ENCODE measurements around the gene TBX4.
"Not testable (repeated sequence)": the region's sequence is repeated elsewhere in the genome, so short reads cannot be mapped to it uniquely, and the experiment has no call there.

TBX4 gene

GRCh38 chr17:61429274-61429673 lies 22.9 kb upstream of the TBX4 start:
- no peak for DNase-seq (ENCODE audit: low read depth in 2 of 2)

DNA sequence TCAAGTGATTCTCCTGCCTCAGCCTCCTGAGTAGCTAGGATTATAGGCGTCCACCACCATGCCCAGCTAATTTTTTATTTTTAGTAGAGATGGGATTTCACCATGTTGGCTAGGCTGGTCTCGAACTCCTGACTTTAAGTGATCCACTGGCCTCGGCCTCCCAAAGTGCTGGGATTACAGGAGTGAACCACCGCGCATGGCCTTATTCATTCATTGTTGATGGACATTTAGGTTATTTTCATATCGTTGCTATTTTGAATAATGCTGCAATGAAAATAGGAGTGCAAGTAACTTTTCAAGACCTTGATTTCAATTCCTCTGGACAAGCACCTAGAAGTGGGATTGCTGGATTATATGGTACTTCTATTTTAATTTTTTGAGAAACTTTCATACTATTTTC lies 22.4 kb upstream of the TBX4 start:
- not testable (repeated sequence) for DNase-seq (ENCODE audit: low read depth in 2 of 2)

DNA sequence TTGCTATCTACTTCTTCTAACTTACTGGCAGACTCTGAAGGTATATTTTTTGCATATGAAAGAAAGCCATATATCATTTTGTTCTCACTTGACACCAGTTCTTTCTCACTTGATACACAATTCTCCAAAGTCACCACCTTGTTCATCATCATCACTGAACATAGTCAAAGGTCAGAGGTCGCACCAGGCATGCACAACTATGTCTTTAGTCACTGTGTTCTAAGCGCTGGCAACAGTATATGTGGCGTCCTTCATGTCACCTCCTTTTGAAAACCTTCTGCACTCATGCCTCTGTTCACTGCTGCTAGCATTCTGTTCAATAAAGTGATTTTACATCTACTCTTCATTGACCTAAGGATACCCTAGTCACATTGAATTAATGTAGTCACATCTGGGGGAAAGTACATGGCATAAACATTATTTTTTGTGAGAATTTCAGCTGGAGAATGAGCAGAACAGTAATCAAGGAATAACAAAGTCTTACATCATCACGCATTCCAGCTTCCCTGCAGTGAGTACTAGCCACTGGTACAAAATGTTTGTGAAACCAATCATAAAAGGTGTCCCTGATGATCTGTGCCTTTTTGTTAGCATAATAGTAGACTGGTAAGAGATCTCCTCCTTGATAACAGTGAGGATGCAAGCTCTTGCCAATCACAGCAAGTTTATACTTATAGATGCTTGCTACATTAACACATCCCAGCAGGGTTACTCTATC lies 20.5 kb upstream of the TBX4 start:
- DNase-seq (ENCODE audit: low read depth in 2 of 2): no peak

GRCh38 chr17:61436273-61436672 lies 15.9 kb upstream of the TBX4 start:
- no peak for DNase-seq (ENCODE audit: low read depth in 2 of 2)

DNA sequence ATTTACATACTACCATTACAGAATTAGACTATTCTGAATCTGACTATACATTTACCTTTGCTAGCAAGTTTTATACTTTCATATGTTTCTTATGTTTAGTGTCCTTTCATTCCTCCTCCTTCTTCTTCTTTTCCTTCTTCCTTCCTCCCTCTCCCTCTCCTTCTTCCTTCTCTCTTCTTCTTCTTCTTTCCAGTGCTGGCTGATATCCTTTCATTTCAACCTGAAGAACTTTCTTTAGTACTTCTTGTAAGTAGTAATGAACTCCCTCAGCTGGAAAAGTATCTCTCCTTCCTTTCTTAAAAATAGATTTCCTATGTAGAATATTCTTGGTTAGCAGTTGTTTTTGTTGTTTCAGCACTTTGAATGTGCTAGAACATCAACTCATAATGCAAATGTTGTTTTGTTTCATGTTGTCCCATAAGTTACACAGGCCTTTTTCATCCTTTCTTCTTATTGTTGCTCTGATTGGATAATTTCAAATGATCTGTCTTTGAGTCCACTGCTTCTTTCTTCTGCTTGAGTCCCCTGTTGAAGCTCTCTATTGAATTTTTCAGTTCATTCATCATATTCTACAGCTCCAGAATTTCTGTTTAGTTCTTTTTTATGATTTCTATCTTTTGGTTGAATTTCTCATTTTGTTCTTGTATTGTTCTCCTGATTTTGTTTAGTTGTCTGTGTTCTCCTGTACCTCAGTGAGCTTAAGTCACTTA lies 15.1 kb upstream of the TBX4 start:
- no peak for DNase-seq (ENCODE audit: low read depth in 2 of 2)

DNA sequence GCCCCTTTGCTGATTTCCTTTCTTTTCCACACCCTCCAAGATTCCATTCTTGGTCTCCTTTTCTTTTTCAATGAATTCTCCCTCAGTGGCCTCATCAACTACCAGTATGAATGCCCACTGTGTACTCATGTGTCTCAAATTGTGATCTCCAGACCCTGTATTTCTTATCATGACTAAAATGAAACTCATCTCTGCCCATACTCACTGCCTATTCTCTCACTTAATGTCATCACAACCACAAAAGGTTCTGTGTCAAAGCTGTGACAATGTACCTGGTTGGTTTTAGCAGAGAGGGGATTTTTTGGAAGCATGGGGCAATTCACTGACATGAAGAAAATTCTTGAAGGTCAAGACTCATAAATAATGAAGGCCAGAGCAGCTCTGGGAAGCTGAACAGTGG lies 11.5 kb upstream of the TBX4 start:
- no peak for DNase-seq (ENCODE audit: low read depth in 2 of 2)

- not testable (repeated sequence) for DNase-seq (ENCODE audit: low read depth in 2 of 2)
These were observed 10.7 kb upstream of the TBX4 start for GRCh38 chr17:61441507-61441906.

GRCh38 chr17:61442136-61442775 lies 10.0 kb upstream of the TBX4 start:
- DNase-seq (ENCODE audit: low read depth in 2 of 2): no peak

- DNase-seq (ENCODE audit: low read depth in 2 of 2): no peak
These were observed 9.2 kb upstream of the TBX4 start for GRCh38 chr17:61442878-61443474.

DNA sequence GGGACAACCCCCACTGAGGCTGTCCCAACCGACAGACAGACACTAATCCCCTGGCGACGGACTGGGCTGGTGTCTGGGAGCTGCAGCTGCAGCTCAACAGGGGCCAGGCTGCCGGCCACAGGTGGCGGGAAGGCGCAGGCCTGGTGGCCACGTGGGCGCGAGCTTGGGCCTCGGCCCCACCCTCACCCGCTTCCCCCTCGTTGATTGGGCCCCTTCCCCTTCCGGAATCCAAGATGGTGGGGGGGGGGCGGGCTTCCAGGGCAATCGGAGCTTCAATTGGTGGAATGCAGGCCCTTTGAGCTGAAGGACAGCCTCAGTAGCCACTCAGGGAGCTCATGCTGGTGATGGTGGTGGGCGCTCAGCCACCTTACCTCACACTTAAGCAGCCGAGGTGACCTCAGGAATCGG lies 8.7 kb upstream of the TBX4 start:
- no peak for DNase-seq (ENCODE audit: low read depth in 2 of 2)

- DNase-seq (ENCODE audit: low read depth in 2 of 2): no peak
These were observed 8.1 kb upstream of the TBX4 start for GRCh38 chr17:61444075-61444474.

DNA sequence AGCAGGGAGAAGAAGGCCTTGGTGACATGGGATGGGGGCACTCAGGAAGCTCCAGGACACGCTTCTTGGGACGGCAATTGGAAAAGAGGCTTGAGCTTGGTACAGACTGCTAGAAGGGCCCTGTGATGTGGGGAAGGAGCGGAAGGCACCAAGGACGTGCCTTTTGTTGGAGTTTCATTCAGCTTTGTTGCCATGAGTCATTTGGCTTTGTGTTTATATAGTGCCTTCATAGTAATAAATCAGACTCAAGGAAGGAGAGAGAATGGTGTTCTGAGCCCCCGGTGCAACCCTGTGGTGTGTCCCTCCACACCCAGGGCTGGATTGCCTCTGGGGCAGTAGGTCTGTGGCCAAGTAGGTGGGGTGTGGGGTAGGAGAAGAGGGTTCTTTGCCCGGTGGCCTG lies 7.4 kb upstream of the TBX4 start:
- no peak for DNase-seq (ENCODE audit: low read depth in 2 of 2)

DNA sequence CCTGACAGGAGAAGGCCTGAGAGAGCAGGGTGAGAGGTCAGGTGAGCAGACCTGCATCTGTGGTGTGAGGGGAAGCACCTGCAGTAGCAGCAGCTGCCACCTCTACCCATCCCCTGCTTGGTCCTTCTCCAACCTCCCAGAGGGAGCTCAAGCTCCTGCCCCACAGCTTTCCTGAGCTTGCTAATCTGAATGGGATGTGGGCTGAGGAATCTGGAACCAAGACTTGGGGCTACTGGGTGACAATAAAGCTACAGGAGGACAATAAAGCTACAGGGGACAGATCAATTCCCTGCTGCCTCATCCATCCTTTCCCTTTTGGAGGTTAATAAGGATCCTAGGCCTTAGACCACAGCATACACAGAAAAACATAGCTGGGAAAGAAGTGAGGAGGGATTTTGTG lies 4.9 kb upstream of the TBX4 start:
- DNase-seq (ENCODE audit: low read depth in 2 of 2): no peak

GRCh38 chr17:61448042-61448441 lies 4.2 kb upstream of the TBX4 start:
- no peak for DNase-seq (ENCODE audit: low read depth in 2 of 2)

DNA sequence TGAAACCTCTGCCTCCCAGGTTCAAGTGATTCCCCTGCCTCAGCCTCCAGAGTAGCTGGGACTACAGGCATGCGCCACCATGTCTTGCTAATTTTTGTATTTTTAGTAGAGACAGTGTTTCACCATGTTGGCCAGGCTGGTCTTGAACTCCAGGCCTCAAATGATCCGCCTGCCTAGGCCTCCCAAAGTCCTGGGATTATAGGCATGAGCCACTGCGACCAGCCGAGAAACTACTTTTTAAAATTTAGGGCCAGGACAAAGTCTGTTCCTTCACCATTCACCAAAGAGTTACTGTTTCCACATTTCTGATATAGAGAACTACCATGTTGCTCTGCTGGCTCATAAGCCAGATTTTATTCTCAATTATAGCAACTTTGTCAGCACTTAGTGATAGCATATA lies 3.1 kb upstream of the TBX4 start:
- not testable (repeated sequence) for DNase-seq (ENCODE audit: low read depth in 2 of 2)

GRCh38 chr17:61449707-61450640 lies 2.2 kb upstream of the TBX4 start:
- DNase-seq (ENCODE audit: low read depth in 2 of 2): no peak

DNA sequence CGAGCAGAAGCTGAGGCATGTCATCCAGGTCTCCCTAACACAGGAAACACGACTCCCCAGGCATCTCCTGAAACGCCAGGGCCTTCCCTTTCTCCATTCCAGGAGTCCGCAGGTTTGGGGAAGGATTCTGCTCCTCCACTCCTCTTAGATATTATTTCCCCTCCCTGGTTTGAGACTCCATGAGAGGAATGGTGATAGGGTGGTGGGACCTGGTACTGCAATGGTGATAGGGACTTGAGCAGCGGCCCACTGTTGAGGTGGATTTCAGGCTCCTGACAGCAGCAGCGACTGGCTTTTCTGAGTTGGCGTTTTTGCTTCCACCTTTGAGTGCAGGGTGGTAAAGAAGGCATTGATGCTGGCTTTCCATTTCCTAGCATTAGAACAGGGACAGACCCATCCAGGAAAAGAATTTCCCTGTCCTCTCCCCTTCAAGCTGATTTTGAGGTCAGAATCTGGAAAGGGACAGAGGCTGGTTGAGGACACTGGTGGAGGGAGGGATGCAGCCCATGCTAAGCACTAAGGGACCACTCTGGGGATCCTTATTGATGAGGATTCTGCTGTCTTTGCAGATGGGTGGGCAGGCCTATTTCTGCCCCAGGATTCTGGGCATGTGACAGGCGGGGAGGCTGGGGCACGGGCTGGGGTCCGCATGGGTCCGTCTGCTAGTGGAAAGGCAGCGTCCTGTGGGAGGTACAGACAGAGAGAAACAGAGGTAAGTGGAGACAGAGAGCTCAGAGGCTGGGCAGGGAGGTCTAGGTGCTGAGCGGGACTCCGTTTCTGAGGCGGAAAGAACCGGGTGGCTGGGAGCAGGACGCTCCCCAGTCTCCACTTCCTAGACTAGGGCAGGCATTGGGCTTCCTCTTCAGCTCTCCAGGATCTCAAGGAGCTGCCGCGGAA lies 1.3 kb upstream of the TBX4 start:
- DNase-seq (ENCODE audit: low read depth in 2 of 2): no peak

GRCh38 chr17:61451538-61452300 lies 503 bp upstream of the TBX4 start:
- no peak for DNase-seq (ENCODE audit: low read depth in 2 of 2)

GRCh38 chr17:61453566-61454380 lies 1.6 kb downstream of the TBX4 start:
- DNase-seq (ENCODE audit: low read depth in 2 of 2): no peak

All from stimulated activated CD8-positive, alpha-beta memory T cell treated with anti-CD3 and anti-CD28 coated beads, Interleukin-2, amount 100 ng/mL, for 48 hours (primary cell).